GM12878 (cell line): Measurements from ENCODE around the gene NTN1. TPM values are rescaled to one million over a fixed set of nuclear protein-coding genes. Genes with fewer than 3 reads are reported as not detected.

Source experiments
- ATAC-seq: fragments of 200-7000 bp; cut with Tn5 transposase; 3 replicates; pipeline ENCODE4 v1.9.1; 2020; ENCODE audit warnings: mild to moderate bottlenecking, moderate library complexity
- BruUV-seq: library from RNA; stranded (reverse); fragments of 400-500 nt; replicated peaks from 2 replicates; lab custom pipeline; 2021; lab: Mats Ljungman, UMichigan
- CTCF ChIA-PET: fragments of 300-600 bp; sonication (Branson Sonifier 250); formaldehyde crosslinking; extraction: SDS; loops from one replicate; lab custom pipeline; 2021; ENCODE audit warnings: inconsistent platforms; lab: Yijun Ruan, JAX
- POLR2A ChIA-PET: fragments of 350-600 bp; formaldehyde crosslinking; extraction: SDS; loops from one replicate; lab custom pipeline; 2021; ENCODE audit warnings: inconsistent platforms; lab: Charles Lee
- RAD21 ChIA-PET: fragments of 300-600 bp; sonication (Branson Sonifier 250); formaldehyde crosslinking; loops from one replicate; lab custom pipeline; 2023; ENCODE audit warnings: antibody characterized with exemption; ENCODE audit not compliant: unreplicated experiment; lab: Charles Lee
- SMC1A ChIA-PET: fragments of 300-600 bp; sonication (Branson Sonifier 250); formaldehyde crosslinking; loops from one replicate; lab custom pipeline; 2023; ENCODE audit not compliant: unreplicated experiment, uncharacterized antibody; lab: Charles Lee
- DNase-seq: peaks from one replicate; pipeline ENCODE4 v3.0.0-alpha.2; 2011; ENCODE audit warnings: low read depth, low spot score
- FAIRE-seq: peaks from 3 replicates; lab custom pipeline; 2011; peaks lifted over from hg19 to GRCh38; lab: Jason Lieb, UNC
- H2AFZ ChIP-seq: 2 replicates; pipeline ENCODE4 v1.6.0; 2011; ENCODE audit warnings: low read depth, low read length, control low read depth; ENCODE audit not compliant: control insufficient read depth
- H3K27ac ChIP-seq: 2 replicates; pipeline ENCODE4 v1.5.1; 2011; ENCODE audit warnings: control low read depth; ENCODE audit not compliant: control insufficient read depth, insufficient read depth
- H3K27me3 ChIP-seq, 2 experiments: replicated peaks in 1 of 2; 2 replicates each; pipeline versions ENCODE4 v1.6.0 to v1.6.1; 2011; ENCODE audit warnings: low read length in 1 of 2; ENCODE audit not compliant: control insufficient read depth in 2 of 2, insufficient read depth in 2 of 2
- H3K36me3 ChIP-seq, 2 experiments: 2 replicates each; pipeline ENCODE4 v1.5.1; 2011; ENCODE audit warnings: low read length in 1 of 2; ENCODE audit not compliant: control insufficient read depth in 2 of 2, insufficient read depth in 2 of 2
- H3K4me1 ChIP-seq: 2 replicates; pipeline ENCODE4 v1.6.1; 2011; ENCODE audit warnings: mild to moderate bottlenecking, low read length, moderate library complexity, mixed read lengths; ENCODE audit not compliant: control insufficient read depth, insufficient read depth
- H3K4me2 ChIP-seq: 2 replicates; pipeline ENCODE4 v1.6.0; 2011; ENCODE audit warnings: control low read depth; ENCODE audit not compliant: control insufficient read depth, insufficient read depth
- H3K4me3 ChIP-seq: fragments of 200-600 bp; sonication (generic); 2 replicates; pipeline ENCODE4 v1.5.1; 2016
- H3K79me2 ChIP-seq: 2 replicates; pipeline ENCODE4 v1.6.0; 2011; ENCODE audit warnings: low read length; ENCODE audit not compliant: control insufficient read depth, insufficient read depth
- H3K9ac ChIP-seq: 2 replicates; pipeline ENCODE4 v1.8.0; 2011; ENCODE audit warnings: low read length, control low read depth, mixed read lengths; ENCODE audit not compliant: control insufficient read depth, insufficient read depth
- H3K9me3 ChIP-seq: replicated peaks from 3 replicates; pipeline ENCODE4 v1.5.1; 2011; ENCODE audit warnings: mild to moderate bottlenecking, low read length; ENCODE audit not compliant: control insufficient read depth, insufficient read depth
- H4K20me1 ChIP-seq: 2 replicates; pipeline ENCODE4 v1.6.0; 2011; ENCODE audit not compliant: control insufficient read depth, insufficient read depth
- FOXM1 ChIP-seq: IDR thresholded peaks from 2 replicates; pipeline ENCODE4 v1.6.1; 2012; ENCODE audit warnings: low read depth, mild to moderate bottlenecking, inconsistent platforms, low read length, moderate library complexity
- IRF4 ChIP-seq: IDR thresholded peaks from 2 replicates; pipeline ENCODE4 v1.6.1; 2011; ENCODE audit warnings: low read depth, low read length
- MEF2A ChIP-seq: IDR thresholded peaks from 2 replicates; pipeline ENCODE4 v1.6.1; 2011; ENCODE audit warnings: low read depth, mild to moderate bottlenecking, low read length, moderate library complexity; ENCODE audit not compliant: insufficient read depth
- MEF2B ChIP-seq: fragments of 450-650 bp; IDR thresholded peaks from 2 replicates; pipeline ENCODE4 v1.6.1; 2018; ENCODE audit warnings: mild to moderate bottlenecking, moderate library complexity; ENCODE audit not compliant: partially characterized antibody, poor library complexity, severe bottlenecking
- MXI1 ChIP-seq: fragments of 150-350 bp; IDR thresholded peaks from 2 replicates; pipeline ENCODE4 v1.6.1; 2011; ENCODE audit warnings: low read depth, mild to moderate bottlenecking, inconsistent platforms, low read length, improper control_type of control experiment
- MYB ChIP-seq: fragments of 150-350 bp; IDR thresholded peaks from 2 replicates; pipeline ENCODE4 v1.6.1; 2014; ENCODE audit warnings: mild to moderate bottlenecking, low read depth, low read length, borderline replicate concordance
- NBN ChIP-seq: fragments of 450-650 bp; IDR thresholded peaks from 2 replicates; pipeline ENCODE4 v1.6.1; 2016
- NFIC ChIP-seq: IDR thresholded peaks from 2 replicates; pipeline ENCODE4 v1.6.1; 2012; ENCODE audit warnings: low read depth, mild to moderate bottlenecking, inconsistent platforms, low read length, moderate library complexity
- RBBP5 ChIP-seq: fragments of 200-600 bp; sonication (generic); conservative IDR thresholded peaks from 2 replicates; pipeline ENCODE4 v1.6.1; 2016
- TARDBP ChIP-seq: IDR thresholded peaks from 2 replicates; pipeline ENCODE4 v1.6.1; 2016; ENCODE audit warnings: borderline replicate concordance
- YY1 ChIP-seq: IDR thresholded peaks from 2 replicates; pipeline ENCODE4 v1.6.1; 2011; ENCODE audit warnings: low read depth, mild to moderate bottlenecking, low read length
- ZZZ3 ChIP-seq: IDR thresholded peaks from 2 replicates; pipeline ENCODE4 v1.6.1; 2011; ENCODE audit warnings: low read depth; ENCODE audit not compliant: control insufficient read depth, insufficient read length
- WGBS: methylation state at CpG from one replicate; pipeline ENCODE4 v1.1.6; 2016; ENCODE audit warnings: low lambda C conversion rate; ENCODE audit not compliant: insufficient replicate concordance, insufficient coverage; ENCODE audit errors: missing lambda C conversion rate; 5-methylcytosine and 5-hydroxymethylcytosine counted together
- in situ Hi-C: fragments of 300-500 bp; cut with MboI; formaldehyde crosslinking; loops from 9 replicates; pipeline ENCODE4 v1.14.3; 2018; ENCODE audit warnings: mixed read lengths
- intact Hi-C: fragments of 100-400 bp; cut with micrococcal nuclease; formaldehyde crosslinking; loops from one replicate; pipeline ENCODE4 v1.14.2; 2022; ENCODE audit not compliant: unreplicated experiment
- polyA plus RNA-seq, 11 experiments: library from polyadenylated mRNA; depleted of rRNA in 4 of 11; unstranded in 6 of 11; stranded (reverse) in 5 of 11; fragments of >200 nt; fragmentation: Nextera tagmentation in 4 of 11; fragmentation: Illumina TruSeq in 1 of 11; extraction: Ambion mirVana in 4 of 11; extraction: Trizol in 1 of 11; gene quantifications; 1 replicate in 1 of 11; 2 replicates in 10 of 11; pipeline versions ENCODE4 v1.2.1 to v1.2.3, GENCODE V29; 2011 to 2016; ENCODE audit warnings: inconsistent platforms in 2 of 11, missing spikeins in 2 of 11, low read depth in 1 of 11
- total RNA-seq, 4 experiments: library from RNA; depleted of rRNA in 3 of 4; stranded (reverse); fragments of >200 nt in 3 of 4; fragmentation: Illumina TruSeq in 1 of 4; extraction: Trizol in 1 of 4; gene quantifications; 2 replicates each; pipeline versions ENCODE4 v1.2.1 to v1.2.3, GENCODE V29; 2013 to 2021
- TF ChIP-seq, protein P1 (sequence below): fragments of 450-650 bp; IDR thresholded peaks from 2 replicates; pipeline ENCODE4 v1.6.1; 2016; ENCODE audit warnings: mild to moderate bottlenecking
- TF ChIP-seq, protein P2 (sequence below): IDR thresholded peaks from 2 replicates; pipeline ENCODE4 v1.6.1; 2012; ENCODE audit warnings: low read depth, low read length, improper control_type of control experiment
- TF ChIP-seq, protein P3 (sequence below): fragments of 450-650 bp; IDR thresholded peaks from 2 replicates; pipeline ENCODE4 v1.6.1; 2017; ENCODE audit warnings: mild to moderate bottlenecking, low read depth, inconsistent platforms; ENCODE audit not compliant: poor library complexity, severe bottlenecking
- TF ChIP-seq, protein P4 (sequence below): fragments of 450-650 bp; IDR thresholded peaks from 2 replicates; pipeline ENCODE4 v1.6.1; 2017; ENCODE audit warnings: mild to moderate bottlenecking, moderate library complexity

The NTN1 gene
- total and polyA plus RNA-seq, 10 of the 15 experiments (the other 5 are each of a cell fraction or from before 2014, with no cell fraction given), result 0.02 to 0.89 (median 0.35) TPM

DNA sequence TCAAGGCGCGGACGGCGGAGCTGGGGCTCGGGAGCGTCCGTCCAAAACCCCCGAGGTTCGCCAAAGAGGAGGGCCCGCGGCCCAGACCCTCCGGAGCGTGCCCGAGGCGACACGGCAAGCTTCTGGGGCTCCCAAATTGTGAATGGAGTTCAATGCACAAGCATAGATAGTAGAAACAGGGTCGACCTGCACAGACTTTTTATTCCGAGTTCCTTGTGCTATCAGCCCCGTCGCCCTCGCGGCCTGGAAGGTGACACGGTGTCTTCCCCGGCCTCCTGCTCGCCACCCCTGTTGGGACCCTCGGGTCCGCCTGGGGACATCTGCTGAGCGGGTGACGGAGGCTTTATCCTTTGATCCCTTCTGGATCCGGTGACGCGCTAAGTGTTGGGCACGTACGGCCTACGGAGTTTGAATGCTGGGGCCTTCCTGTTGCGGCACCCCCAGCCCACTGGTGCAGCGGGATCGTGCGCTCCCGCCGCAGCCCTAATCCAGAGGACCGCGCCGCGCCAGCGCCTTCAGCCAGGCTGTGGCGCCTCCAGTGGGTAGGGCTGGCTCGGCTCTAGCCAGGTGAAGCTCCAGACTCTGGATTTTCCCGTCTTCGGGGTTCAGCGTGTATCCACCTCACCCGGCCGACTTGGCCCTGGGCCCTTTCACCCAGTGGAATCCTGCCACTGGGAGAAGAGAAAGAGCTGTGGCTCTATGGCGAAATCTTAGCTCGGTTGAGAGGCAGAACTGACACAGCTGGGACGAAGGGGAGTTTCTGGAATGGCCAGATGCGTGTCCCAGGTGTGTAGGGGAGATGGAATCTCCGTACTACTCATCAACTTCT, 17.0 kb upstream of the NTN1 start:
- ChIA-PET POLR2A (no interaction called here), SMC1A (no interaction called here), RAD21 (no interaction called here), CTCF (interaction anchor here (1.0 kb wide), 2 partner anchors 9 to 48 kb away, joined by 5 read pairs; no protein-coding TSS in a partner anchor)
- Histone ChIP-seq H2AFZ (no peak overlapping the region), H3K4me1 (peaks cover 6% of the 10 kb centered on the region; the same call in 1 of the 2 replicates), H3K27me3 (peaks cover 12 to 19% of the 10 kb centered on the region in 2 experiments), H3K27ac (no peak overlapping the region), H3K9me3 (no peaks in the 10 kb centered on the region; the same call in 1 of the 3 replicates), H3K79me2 (no peaks in the 10 kb centered on the region), H3K9ac (no peak overlapping the region), H3K4me3 (no peak overlapping the region), H4K20me1 (no peaks in the 10 kb centered on the region), H3K4me2 (no peak overlapping the region), H3K36me3 (no peaks in the 10 kb centered on the region)
- BruUV-seq, result no TSS peak
- in situ Hi-C loops, result no loop called here
- no peak for FAIRE-seq
- WGBS, result 29% methylated on average over 58 of the region's 58 CpGs
- intact Hi-C loops, result no loop called here
- ATAC-seq, result no peak
- no peak for DNase-seq
- TF ChIP-seq, protein P1, sequence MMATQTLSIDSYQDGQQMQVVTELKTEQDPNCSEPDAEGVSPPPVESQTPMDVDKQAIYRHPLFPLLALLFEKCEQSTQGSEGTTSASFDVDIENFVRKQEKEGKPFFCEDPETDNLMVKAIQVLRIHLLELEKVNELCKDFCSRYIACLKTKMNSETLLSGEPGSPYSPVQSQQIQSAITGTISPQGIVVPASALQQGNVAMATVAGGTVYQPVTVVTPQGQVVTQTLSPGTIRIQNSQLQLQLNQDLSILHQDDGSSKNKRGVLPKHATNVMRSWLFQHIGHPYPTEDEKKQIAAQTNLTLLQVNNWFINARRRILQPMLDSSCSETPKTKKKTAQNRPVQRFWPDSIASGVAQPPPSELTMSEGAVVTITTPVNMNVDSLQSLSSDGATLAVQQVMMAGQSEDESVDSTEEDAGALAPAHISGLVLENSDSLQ, result no peak
- no peak for TF ChIP-seq YY1
- TF ChIP-seq, protein P2, sequence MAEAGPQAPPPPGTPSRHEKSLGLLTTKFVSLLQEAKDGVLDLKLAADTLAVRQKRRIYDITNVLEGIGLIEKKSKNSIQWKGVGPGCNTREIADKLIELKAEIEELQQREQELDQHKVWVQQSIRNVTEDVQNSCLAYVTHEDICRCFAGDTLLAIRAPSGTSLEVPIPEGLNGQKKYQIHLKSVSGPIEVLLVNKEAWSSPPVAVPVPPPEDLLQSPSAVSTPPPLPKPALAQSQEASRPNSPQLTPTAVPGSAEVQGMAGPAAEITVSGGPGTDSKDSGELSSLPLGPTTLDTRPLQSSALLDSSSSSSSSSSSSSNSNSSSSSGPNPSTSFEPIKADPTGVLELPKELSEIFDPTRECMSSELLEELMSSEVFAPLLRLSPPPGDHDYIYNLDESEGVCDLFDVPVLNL, result no peak
- no peak for TF ChIP-seq FOXM1
- TF ChIP-seq MXI1, result no peak
- no peak for TF ChIP-seq ZZZ3
- no peak for TF ChIP-seq NFIC
- no peak for TF ChIP-seq TARDBP
- TF ChIP-seq, protein P3, sequence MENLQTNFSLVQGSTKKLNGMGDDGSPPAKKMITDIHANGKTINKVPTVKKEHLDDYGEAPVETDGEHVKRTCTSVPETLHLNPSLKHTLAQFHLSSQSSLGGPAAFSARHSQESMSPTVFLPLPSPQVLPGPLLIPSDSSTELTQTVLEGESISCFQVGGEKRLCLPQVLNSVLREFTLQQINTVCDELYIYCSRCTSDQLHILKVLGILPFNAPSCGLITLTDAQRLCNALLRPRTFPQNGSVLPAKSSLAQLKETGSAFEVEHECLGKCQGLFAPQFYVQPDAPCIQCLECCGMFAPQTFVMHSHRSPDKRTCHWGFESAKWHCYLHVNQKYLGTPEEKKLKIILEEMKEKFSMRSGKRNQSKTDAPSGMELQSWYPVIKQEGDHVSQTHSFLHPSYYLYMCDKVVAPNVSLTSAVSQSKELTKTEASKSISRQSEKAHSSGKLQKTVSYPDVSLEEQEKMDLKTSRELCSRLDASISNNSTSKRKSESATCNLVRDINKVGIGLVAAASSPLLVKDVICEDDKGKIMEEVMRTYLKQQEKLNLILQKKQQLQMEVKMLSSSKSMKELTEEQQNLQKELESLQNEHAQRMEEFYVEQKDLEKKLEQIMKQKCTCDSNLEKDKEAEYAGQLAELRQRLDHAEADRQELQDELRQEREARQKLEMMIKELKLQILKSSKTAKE, result no peak
- TF ChIP-seq, protein P4, sequence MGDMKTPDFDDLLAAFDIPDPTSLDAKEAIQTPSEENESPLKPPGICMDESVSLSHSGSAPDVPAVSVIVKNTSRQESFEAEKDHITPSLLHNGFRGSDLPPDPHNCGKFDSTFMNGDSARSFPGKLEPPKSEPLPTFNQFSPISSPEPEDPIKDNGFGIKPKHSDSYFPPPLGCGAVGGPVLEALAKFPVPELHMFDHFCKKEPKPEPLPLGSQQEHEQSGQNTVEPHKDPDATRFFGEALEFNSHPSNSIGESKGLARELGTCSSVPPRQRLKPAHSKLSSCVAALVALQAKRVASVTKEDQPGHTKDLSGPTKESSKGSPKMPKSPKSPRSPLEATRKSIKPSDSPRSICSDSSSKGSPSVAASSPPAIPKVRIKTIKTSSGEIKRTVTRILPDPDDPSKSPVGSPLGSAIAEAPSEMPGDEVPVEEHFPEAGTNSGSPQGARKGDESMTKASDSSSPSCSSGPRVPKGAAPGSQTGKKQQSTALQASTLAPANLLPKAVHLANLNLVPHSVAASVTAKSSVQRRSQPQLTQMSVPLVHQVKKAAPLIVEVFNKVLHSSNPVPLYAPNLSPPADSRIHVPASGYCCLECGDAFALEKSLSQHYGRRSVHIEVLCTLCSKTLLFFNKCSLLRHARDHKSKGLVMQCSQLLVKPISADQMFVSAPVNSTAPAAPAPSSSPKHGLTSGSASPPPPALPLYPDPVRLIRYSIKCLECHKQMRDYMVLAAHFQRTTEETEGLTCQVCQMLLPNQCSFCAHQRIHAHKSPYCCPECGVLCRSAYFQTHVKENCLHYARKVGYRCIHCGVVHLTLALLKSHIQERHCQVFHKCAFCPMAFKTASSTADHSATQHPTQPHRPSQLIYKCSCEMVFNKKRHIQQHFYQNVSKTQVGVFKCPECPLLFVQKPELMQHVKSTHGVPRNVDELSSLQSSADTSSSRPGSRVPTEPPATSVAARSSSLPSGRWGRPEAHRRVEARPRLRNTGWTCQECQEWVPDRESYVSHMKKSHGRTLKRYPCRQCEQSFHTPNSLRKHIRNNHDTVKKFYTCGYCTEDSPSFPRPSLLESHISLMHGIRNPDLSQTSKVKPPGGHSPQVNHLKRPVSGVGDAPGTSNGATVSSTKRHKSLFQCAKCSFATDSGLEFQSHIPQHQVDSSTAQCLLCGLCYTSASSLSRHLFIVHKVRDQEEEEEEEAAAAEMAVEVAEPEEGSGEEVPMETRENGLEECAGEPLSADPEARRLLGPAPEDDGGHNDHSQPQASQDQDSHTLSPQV, result no peak
- TF ChIP-seq NBN, result no peak
- TF ChIP-seq MYB, result no peak
- TF ChIP-seq RBBP5, result no peak
- TF ChIP-seq MEF2B, result no peak
- TF ChIP-seq IRF4, result no peak
- TF ChIP-seq MEF2A, result no peak
